Ureter (tissue), 1 donor: Measurements from ENCODE around the gene COASY. TPM values are rescaled to one million over a fixed set of nuclear protein-coding genes. Genes with fewer than 3 reads are reported as not detected.
A peak's percentile ranks its signal among the peaks of the same experiment; 100 is the strongest.

Experiments used
- DNase-seq: peaks from one replicate; pipeline ENCODE4 v3.0.0-alpha.2; 2020; ENCODE audit warnings: low spot score
- total RNA-seq: library from RNA; stranded (reverse); gene quantifications from one replicate; pipeline ENCODE4 v1.2.4, GENCODE V29; 2023
- donor health status: DM: yes; HTN: yes; CAD: no.

Gene COASY
- 77.0 TPM for total RNA-seq

DNA sequence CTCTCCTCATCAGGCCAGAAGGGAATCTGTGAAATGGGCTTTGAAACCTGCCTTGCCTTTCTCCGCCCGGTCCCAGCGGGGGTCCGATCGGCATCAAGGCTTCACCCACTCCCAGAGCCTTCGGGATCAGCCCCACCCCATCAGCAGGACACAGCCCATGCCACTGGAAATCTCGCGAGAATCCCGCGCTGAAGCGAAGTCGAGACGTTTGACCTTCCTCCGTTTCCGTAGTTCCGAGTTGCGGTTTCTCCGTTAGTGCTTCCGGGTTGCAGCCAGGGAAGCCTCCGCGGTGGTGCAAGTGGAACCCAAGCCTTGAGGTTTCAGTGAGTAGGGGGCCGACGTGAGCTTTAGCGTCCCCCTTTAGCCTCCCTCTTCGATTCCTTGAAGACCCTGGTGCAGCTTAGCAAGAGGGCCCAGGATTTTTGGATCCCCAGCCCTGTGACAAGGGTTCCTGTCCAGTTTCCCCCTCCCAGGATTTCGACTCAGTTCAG is at the start of gene COASY:
Gene COASY (plus strand): TSS at position 252 of the 491 bp plus-strand sequence. CDS start 475 bp downstream, outside the sequence.
- peak; percentile 97 for DNase-seq

DNA sequence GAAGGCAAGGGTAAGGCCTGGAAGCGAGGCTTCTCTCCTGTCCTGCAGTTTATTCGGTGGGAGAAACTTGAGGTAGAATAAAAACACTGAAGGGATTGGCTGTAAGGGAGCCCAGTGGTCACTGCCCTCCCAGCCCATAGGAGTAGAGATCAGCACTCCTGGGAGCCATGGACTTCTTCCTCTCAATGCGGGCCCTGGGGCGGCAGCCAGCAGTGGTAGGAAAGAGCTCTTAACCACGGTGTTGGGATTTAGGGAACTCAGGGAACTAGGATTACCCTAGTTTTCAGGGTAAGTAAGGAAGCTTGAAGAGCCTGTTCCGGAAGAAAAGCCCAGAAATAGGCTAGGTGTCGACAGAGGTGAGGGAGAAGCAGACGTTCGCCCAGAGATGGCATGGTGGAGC is 49.7 kb upstream of the COASY start:
- DNase-seq, result no peak

DNA sequence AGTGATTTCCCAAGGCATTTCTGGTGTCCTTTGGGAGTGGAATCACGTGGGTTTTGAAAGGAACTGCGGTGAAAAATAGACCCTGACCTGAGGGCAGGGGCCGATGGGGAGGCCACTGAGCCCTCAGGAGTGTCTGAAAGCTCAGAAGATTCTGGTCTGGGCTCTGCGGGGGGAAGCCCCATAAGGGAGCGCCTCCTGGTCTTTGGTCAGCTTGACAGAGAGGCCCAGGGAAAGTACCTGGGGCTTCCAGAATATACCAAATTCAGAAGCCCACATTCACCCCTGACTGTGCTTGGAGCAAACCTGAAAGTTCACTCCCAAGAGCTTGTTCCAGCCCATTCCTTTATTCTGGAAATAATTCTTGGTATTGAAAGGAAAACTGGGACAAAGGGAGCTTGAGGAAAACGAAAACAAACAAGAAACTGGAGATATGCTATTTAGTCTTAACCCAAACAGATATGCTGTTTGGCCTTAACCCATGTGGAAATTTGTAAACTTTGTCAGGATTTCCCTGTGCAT is 49.2 kb upstream of the COASY start:
- DNase-seq, result no peak

- no peak for DNase-seq
These were observed 48.3 kb upstream of the COASY start for GRCh38 chr17:42513686-42514085.

DNA sequence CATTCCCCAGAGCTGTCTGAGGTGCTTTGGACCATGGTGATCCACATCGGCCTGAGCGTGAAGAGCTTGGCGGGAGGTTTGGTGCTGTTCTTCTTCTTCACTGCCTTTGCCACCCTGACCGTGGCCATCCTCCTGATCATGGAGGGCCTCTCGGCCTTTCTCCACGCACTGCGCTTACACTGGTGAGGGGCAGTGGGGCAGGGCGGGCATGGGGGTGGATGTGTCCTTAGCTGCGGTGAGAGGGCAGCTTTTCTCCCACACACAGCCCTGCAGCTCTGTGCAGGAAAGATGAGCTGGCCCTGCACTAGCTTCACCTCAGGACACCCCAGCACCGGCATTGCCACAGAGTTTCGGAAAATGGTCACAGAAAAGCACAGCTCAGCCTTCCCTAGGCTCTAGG is 47.7 kb upstream of the COASY start:
- no peak for DNase-seq

DNA sequence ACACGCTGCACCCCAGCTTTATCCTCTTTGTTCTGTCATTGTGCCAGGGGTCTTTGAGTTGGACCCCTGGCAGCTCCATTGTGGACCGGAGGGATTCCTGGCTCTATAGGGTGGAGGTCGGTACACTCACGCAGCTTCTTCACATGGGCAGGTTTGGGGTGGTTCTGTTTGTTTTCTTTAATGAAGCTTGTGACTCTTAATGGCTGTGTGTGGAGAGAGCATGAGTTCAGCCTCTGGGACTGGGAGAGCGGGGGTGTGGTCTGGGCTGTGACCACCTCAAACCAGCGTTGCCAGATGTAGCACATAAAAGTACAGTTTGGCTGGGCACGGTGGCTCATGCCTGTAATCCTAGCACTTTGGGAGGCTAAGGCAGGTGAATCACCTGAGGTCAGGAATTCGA is 47.1 kb upstream of the COASY start:
- DNase-seq, result no peak

GRCh38 chr17:42517516-42517915 is 44.4 kb upstream of the COASY start:
- DNase-seq, result peak; percentile 87

GRCh38 chr17:42518046-42518754 is 43.7 kb upstream of the COASY start:
- peak; percentile 90 for DNase-seq

DNA sequence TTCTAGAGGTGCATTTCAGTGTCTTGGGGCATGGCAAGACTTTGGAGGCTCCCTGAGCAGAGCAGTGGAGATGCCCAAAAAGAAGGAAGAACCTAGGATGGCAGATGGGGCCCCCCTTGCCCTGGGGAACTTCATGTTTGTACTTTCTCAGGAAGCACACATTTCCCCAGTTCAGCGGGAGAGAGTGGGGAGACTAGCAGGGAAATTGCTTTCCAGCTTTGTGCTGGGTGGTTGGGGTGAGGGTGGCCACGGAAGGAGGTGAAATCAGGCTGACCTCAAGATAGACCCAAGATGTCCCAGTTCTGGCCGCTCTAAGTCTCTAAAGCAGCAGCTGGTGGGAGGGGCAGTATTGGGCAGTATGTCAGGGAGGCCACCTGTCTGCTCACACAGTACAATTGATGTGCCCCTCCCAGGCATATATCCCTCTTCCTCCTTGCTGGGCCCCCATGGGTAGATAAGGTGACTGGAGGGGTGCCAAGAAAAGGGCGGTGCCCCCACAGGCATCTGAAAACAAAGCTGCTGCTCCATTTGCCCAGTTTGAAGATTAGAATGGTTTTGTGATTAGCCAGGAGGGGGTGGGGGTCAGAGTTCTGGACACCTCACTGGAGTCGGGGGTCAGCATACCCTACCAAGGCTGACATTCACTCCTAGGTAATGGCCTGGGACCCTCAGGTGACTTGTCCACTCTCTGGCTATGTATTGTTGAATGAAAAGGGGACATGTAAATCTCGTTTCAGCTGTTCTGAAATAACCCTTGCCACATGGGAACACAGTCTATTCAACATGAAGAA is 43.0 kb upstream of the COASY start:
- DNase-seq, result peak; percentile 75

GRCh38 chr17:42519546-42520491 is 42.1 kb upstream of the COASY start:
- peak; percentile 94 for DNase-seq

GRCh38 chr17:42520540-42520951 is 41.4 kb upstream of the COASY start:
- no peak for DNase-seq

DNA sequence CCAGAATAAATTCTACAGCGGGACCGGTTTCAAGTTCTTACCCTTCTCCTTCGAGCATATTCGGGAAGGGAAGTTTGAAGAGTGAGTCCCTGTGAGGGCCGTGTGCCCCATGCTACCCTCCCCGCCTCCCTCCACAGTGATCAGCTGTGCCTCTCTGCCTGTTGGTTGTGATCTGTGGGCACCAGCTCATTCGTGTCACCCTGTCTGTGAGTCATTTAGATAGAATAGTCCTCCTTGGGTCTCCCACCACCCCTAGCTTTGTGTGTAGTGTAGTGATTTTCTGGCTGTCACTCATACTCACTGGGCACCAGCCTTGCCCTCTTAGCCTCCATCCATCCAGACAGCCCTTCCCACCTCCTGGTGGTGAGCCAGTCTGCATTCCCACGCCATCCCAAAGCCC is 40.9 kb upstream of the COASY start:
- no peak for DNase-seq

GRCh38 chr17:42521666-42522262 is 40.2 kb upstream of the COASY start:
- DNase-seq, result no peak

DNA sequence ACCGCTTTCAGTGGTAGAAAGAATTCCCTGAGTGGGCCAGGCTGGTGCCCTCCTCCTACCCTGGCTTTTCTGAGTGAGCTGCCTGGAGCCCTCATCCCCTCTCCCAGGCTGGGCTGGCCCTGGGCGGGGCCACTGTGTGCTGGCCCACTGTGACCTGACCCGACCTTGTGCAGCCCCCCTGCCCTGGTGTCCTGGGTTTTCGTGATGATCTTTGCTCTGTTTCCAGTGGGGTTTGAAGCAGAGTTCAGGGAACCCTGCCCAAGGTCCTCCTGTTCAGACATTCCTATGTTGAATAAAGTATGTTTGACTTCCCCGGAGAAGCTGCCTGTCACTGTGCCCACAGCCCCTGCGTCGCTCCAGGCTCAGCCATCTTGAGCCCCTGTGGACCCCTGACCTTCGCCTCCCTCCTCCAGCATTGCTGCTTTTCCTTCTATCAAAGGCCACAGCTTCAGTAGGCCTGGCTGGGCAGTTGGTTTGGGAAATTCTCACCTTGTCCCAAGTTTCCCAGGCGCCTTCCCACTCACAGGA is 39.6 kb upstream of the COASY start:
- DNase-seq, result no peak

GRCh38 chr17:42522798-42523278 is 39.1 kb upstream of the COASY start:
- DNase-seq, result no peak

DNA sequence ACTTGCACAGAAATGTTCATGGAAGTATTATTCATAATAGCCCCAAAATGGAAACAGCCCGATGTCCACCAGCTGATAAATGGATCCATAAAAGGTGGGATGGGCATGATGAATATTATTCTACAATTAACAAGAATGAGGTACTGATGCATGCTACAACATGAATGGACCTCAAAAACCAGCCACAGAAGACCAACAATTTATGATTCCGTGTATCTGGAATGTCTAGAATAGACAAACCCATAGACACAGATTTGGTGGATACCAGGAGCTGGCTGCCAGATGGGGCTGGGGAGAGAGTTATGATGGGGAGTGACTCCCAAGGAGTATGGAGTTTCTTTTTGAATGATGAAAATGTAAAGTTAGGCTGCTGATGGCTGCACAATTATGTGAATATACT is 36.7 kb upstream of the COASY start:
- no peak for DNase-seq

DNA sequence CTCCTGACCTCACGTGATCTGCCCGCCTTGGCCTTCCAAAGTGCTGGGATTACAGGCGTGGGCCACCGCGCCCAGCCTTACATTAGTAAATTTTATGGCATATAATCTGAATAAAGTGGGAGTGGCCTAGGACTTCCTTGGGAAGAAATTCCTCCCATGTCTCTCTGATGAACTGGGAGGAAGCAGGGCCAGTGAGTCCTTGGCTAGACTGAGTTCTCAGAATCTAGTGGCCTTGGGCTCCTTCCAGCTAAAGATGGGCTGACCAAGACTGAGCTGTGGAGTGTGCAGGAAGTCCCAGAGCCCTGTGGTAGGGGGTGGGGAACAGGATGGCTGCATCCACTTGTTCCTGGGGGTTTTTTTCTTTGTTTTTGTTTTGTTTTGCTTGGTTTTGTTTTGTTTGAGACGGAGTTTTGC is 35.9 kb upstream of the COASY start:
- DNase-seq, result no peak

GRCh38 chr17:42527932-42528331 is 34.0 kb upstream of the COASY start:
- no peak for DNase-seq

GRCh38 chr17:42529061-42529460 is 32.9 kb upstream of the COASY start:
- DNase-seq, result no peak

DNA sequence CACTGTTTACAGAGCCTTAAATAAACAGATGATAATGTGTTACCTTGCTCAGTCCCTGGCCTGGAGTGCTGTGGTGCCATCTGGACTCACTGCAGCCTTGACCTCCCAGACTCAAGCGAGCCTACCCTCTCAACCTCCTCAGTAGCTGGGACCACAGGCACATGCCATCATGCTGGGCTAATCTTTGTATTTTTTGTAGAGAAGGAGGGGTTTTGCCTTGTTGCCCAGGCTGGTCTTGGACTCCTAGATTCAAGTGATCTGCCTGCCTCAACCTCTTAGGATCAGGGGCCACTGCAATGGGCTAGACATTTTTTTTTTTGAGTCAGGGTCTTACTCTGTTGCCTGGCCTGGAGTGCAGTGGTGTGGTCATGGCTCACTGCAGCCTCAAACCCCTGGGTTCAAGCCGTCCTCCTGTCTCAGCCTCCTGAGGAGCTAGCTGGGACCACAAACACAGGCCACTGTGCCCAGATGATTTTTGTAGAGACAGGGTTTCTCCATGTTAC is 30.9 kb upstream of the COASY start:
- no peak for DNase-seq
